22Rv1 (cell line): ENCODE data around the gene CNTN5.

ENCODE experiments used
- ZFX ChIP-seq: fragments of 450-650 bp; IDR thresholded peaks from 2 replicates; pipeline ENCODE4 v1.6.1; 2017; ENCODE audit warnings: antibody characterized with exemption, borderline replicate concordance
- TF ChIP-seq, protein P1 (sequence below): fragments of 450-650 bp; IDR thresholded peaks from 2 replicates; pipeline ENCODE4 v1.5.1; 2017; ENCODE audit warnings: mild to moderate bottlenecking

DNA sequence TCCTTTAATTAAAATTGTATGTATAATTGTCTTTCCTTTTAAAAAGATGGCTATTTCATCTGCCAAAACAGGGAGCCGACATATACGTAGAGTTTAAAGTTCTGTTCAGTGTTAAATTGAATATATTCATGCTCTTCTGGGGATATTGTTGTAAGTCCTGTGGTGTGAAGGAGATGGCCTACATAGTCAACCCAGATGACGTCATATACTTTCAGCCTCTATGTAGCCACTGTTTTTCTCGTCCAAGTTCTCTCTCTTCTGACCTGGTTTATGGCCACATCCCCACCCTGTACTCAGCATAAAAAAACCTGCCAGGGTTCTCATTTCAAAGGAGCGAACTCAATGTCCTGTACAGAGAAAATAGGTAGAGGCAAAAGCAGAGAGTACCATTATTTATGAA, 1156.9 kb downstream of the CNTN5 start:
- TF ChIP-seq, protein P1, sequence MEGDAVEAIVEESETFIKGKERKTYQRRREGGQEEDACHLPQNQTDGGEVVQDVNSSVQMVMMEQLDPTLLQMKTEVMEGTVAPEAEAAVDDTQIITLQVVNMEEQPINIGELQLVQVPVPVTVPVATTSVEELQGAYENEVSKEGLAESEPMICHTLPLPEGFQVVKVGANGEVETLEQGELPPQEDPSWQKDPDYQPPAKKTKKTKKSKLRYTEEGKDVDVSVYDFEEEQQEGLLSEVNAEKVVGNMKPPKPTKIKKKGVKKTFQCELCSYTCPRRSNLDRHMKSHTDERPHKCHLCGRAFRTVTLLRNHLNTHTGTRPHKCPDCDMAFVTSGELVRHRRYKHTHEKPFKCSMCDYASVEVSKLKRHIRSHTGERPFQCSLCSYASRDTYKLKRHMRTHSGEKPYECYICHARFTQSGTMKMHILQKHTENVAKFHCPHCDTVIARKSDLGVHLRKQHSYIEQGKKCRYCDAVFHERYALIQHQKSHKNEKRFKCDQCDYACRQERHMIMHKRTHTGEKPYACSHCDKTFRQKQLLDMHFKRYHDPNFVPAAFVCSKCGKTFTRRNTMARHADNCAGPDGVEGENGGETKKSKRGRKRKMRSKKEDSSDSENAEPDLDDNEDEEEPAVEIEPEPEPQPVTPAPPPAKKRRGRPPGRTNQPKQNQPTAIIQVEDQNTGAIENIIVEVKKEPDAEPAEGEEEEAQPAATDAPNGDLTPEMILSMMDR: no peak
- TF ChIP-seq ZFX: no peak
